Endothelial cell of umbilical vein (primary cell): ENCODE data around the gene PDK4. TPM values are rescaled to one million over a fixed set of nuclear protein-coding genes. Genes with fewer than 3 reads are reported as not detected.

Experiments used
- BruUV-seq: library from RNA; stranded (reverse); fragments of 400-500 nt; replicated peaks from 2 replicates; lab custom pipeline; 2021; lab: Mats Ljungman, UMichigan
- CTCF ChIA-PET: fragments of 300-600, 350-600 bp; sonication (Branson Sonifier 250); formaldehyde crosslinking; loops from one replicate; lab custom pipeline; 2021; ENCODE audit warnings: antibody characterized with exemption, inconsistent platforms; lab: Charles Lee
- POLR2A ChIA-PET: fragments of 300-600, 350-600 bp; sonication (Branson Sonifier 250); formaldehyde crosslinking; loops from one replicate; lab custom pipeline; 2021; ENCODE audit warnings: antibody characterized with exemption, inconsistent platforms; lab: Charles Lee
- DNase-seq: peaks from one replicate; pipeline ENCODE4 v3.0.0-alpha.2; 2011; ENCODE audit warnings: low read depth, low spot score
- FAIRE-seq: peaks from 2 replicates; lab custom pipeline; 2011; peaks lifted over from hg19 to GRCh38; lab: Jason Lieb, UNC
- H2AFZ ChIP-seq: 2 replicates; pipeline ENCODE4 v1.6.0; 2012; ENCODE audit warnings: low read depth, low read length, control low read depth, inconsistent platforms
- H3K27ac ChIP-seq: 2 replicates; pipeline ENCODE4 v1.5.1; 2011; ENCODE audit warnings: low read depth, mild to moderate bottlenecking, control low read depth, low read length, moderate library complexity; ENCODE audit not compliant: insufficient read depth
- H3K27me3 ChIP-seq, 2 experiments: 2 replicates each; pipeline versions ENCODE4 v1.6.0 to v1.6.1; 2011; ENCODE audit warnings: low read length in 2 of 2, mixed read lengths in 1 of 2; ENCODE audit not compliant: control insufficient read depth in 2 of 2, insufficient read depth in 2 of 2
- H3K36me3 ChIP-seq, 2 experiments: 2 replicates in 1 of 2; 3 replicates in 1 of 2; pipeline ENCODE4 v1.5.1; 2011; ENCODE audit warnings: low read length in 2 of 2, mild to moderate bottlenecking in 1 of 2, moderate library complexity in 1 of 2; ENCODE audit not compliant: control insufficient read depth in 2 of 2, insufficient read depth in 2 of 2; ENCODE audit errors: extremely low read depth in 1 of 2
- H3K4me1 ChIP-seq: 3 replicates; pipeline ENCODE4 v1.5.1; 2011; ENCODE audit warnings: mild to moderate bottlenecking, low read length; ENCODE audit not compliant: control insufficient read depth, insufficient read depth; ENCODE audit errors: extremely low read depth
- H3K4me2 ChIP-seq: 2 replicates; pipeline ENCODE4 v1.6.1; 2011; ENCODE audit warnings: low read length, control low read depth, mixed read lengths; ENCODE audit not compliant: insufficient read depth
- H3K4me3 ChIP-seq, 3 experiments: fragments of 200-600 bp in 1 of 3; sonication (generic), shearing (Covaris generic) in 1 of 3; replicated peaks in 1 of 3; 2 replicates each; pipeline ENCODE4 v1.5.1; 2011 to 2016; ENCODE audit warnings: control low read depth in 3 of 3, low read length in 3 of 3, mild to moderate bottlenecking in 2 of 3, inconsistent platforms in 1 of 3, low read depth in 1 of 3, moderate library complexity in 1 of 3; ENCODE audit not compliant: insufficient read depth in 1 of 3
- H3K79me2 ChIP-seq: 2 replicates; pipeline ENCODE4 v1.6.0; 2012; ENCODE audit warnings: low read length, inconsistent platforms; ENCODE audit not compliant: control insufficient read depth, insufficient read depth
- H3K9ac ChIP-seq: replicated peaks from 2 replicates; pipeline ENCODE3; 2011; ENCODE audit warnings: low read length, control low read depth; ENCODE audit not compliant: insufficient read depth; ENCODE audit errors: extremely low read depth
- H3K9me1 ChIP-seq: replicated peaks from 3 replicates; pipeline ENCODE4 v1.6.0; 2011; ENCODE audit warnings: mild to moderate bottlenecking, low read length; ENCODE audit not compliant: control insufficient read depth, insufficient read depth; ENCODE audit errors: extremely low read depth
- H3K9me3 ChIP-seq: replicated peaks from 2 replicates; pipeline ENCODE4 v1.5.1; 2012; ENCODE audit warnings: low read length, inconsistent platforms; ENCODE audit not compliant: control insufficient read depth, insufficient read depth
- H4K20me1 ChIP-seq: replicated peaks from 2 replicates; pipeline ENCODE3; 2011; ENCODE audit warnings: mild to moderate bottlenecking, low read length; ENCODE audit not compliant: control insufficient read depth, insufficient read depth; ENCODE audit errors: extremely low read depth
- EZH2 ChIP-seq: IDR thresholded peaks from 2 replicates; pipeline ENCODE4 v1.6.1; 2012; ENCODE audit warnings: borderline replicate concordance, low read depth, mild to moderate bottlenecking, moderate library complexity, low read length, inconsistent platforms; ENCODE audit not compliant: severe bottlenecking
- FOS ChIP-seq: IDR thresholded peaks from 2 replicates; pipeline ENCODE4 v1.6.1; 2011; ENCODE audit warnings: mild to moderate bottlenecking, low read length, moderate library complexity, borderline replicate concordance; ENCODE audit not compliant: insufficient read depth
- GATA2 ChIP-seq: IDR thresholded peaks from 2 replicates; pipeline ENCODE4 v1.7.0; 2011; ENCODE audit warnings: low read depth, mild to moderate bottlenecking, moderate library complexity, mixed read lengths, low read length; ENCODE audit not compliant: insufficient read length, insufficient read depth
- JUN ChIP-seq: IDR thresholded peaks from 2 replicates; pipeline ENCODE4 v1.6.1; 2011; ENCODE audit warnings: borderline replicate concordance, low read depth; ENCODE audit not compliant: insufficient read length, insufficient read depth
- MYC ChIP-seq: IDR thresholded peaks from one replicate; pipeline ENCODE4 v1.6.1; 2011; ENCODE audit warnings: mild to moderate bottlenecking, low read depth, low read length
- POLR2A ChIP-seq: IDR thresholded peaks from 2 replicates; pipeline ENCODE4 v1.6.1; 2012; ENCODE audit warnings: low read depth, mild to moderate bottlenecking, control low read depth, low read length
- POLR2AphosphoS5 ChIP-seq: IDR thresholded peaks from 2 replicates; pipeline ENCODE4 v1.6.1; 2012; ENCODE audit warnings: low read depth, mild to moderate bottlenecking, control low read depth, low read length, moderate library complexity; ENCODE audit not compliant: insufficient read depth
- dilution Hi-C: fragments of 300-500 bp; cut with MboI; formaldehyde crosslinking; loops from one replicate; pipeline ENCODE4 v1.15.0; 2019; ENCODE audit warnings: low sequenced_read_pairs; ENCODE audit not compliant: extremely low pct_ligation_motif_present
- intact Hi-C: fragments of 100-400 bp; cut with micrococcal nuclease; formaldehyde crosslinking; loops from one replicate; pipeline ENCODE4 v1.10.0; 2022
- polyA plus RNA-seq, 4 experiments: library from polyadenylated mRNA; depleted of rRNA in 3 of 4; stranded (reverse) in 3 of 4; unstranded in 1 of 4; fragments of >200 nt; gene quantifications; 2 replicates each; pipeline versions ENCODE4 v1.2.1 to v1.2.3, GENCODE V29; 2011 to 2012; ENCODE audit warnings: missing spikeins in 1 of 4
- total RNA-seq: library from RNA; stranded (reverse); gene quantifications from 2 replicates; pipeline ENCODE4 v1.2.3, GENCODE V29; 2021
- TF ChIP-seq, protein P1 (sequence below): IDR thresholded peaks from 2 replicates; pipeline ENCODE4 v1.6.1; 2011; ENCODE audit not compliant: insufficient read depth, insufficient read length
- TF ChIP-seq, protein P2 (sequence below), 2 donors: IDR thresholded peaks; 1 replicate in 1 of 2; 2 replicates in 1 of 2; pipeline ENCODE4 v1.5.1; 2011; ENCODE audit warnings: low read length in 2 of 2, mild to moderate bottlenecking in 2 of 2, moderate library complexity in 2 of 2, control low read depth in 1 of 2, inconsistent platforms in 1 of 2, low read depth in 1 of 2; ENCODE audit not compliant: insufficient read depth in 1 of 2; ENCODE audit errors: extremely low read depth in 1 of 2

Gene PDK4
- total and polyA plus RNA-seq, 2 donors (not counting 3 experiments of a cell fraction or from before 2014, with no cell fraction given): 0.75 to 2.5 TPM

DNA sequence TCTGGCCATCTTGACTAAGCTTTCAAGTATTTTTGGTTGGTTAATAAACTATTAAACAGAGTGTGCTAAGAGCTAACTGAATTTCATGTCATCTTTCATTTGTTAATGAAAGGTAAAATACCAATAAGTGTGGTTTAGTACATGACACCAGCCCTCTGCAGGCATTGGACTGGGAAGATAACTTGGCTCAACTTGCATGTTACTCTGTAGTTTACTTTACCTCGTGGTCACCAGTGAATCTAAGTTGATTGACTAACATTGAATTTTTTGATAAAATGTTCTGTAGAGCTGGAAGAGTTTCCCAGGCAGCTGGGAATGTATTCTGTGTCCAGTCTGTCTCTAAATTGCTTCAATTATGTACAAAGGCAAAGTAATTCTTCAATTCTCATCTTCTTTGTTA is 60.7 kb downstream of the PDK4 start:
- no peaks in the 10 kb centered on the region for H3K9me3 ChIP-seq
- no TSS peak for BruUV-seq
- dilution Hi-C loops (no loop called here), intact Hi-C loops (no loop called here)
- no peaks in the 10 kb centered on the region for H4K20me1 ChIP-seq
- no peak overlapping the region for H3K27ac ChIP-seq
- DNase-seq (no peak), FAIRE-seq (no peak)
- H3K9ac ChIP-seq: no peak overlapping the region
- ChIA-PET CTCF (interaction anchor here (1.0 to 27.9 kb wide), 5 partner anchors 9 to 154 kb away, joined by 3 to 917 read pairs (median 7); no protein-coding TSS in a partner anchor), POLR2A (no interaction called here)
- no peaks in the 10 kb centered on the region for H3K36me3 ChIP-seq
- H3K4me2 ChIP-seq: no peak overlapping the region
- TF ChIP-seq GATA2: no peak
- TF ChIP-seq JUN: no peak
- TF ChIP-seq, protein P1, sequence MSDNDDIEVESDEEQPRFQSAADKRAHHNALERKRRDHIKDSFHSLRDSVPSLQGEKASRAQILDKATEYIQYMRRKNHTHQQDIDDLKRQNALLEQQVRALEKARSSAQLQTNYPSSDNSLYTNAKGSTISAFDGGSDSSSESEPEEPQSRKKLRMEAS: no peak
- TF ChIP-seq, protein P2, sequence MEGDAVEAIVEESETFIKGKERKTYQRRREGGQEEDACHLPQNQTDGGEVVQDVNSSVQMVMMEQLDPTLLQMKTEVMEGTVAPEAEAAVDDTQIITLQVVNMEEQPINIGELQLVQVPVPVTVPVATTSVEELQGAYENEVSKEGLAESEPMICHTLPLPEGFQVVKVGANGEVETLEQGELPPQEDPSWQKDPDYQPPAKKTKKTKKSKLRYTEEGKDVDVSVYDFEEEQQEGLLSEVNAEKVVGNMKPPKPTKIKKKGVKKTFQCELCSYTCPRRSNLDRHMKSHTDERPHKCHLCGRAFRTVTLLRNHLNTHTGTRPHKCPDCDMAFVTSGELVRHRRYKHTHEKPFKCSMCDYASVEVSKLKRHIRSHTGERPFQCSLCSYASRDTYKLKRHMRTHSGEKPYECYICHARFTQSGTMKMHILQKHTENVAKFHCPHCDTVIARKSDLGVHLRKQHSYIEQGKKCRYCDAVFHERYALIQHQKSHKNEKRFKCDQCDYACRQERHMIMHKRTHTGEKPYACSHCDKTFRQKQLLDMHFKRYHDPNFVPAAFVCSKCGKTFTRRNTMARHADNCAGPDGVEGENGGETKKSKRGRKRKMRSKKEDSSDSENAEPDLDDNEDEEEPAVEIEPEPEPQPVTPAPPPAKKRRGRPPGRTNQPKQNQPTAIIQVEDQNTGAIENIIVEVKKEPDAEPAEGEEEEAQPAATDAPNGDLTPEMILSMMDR (IDR thresholded peaks at IDR 0.05; ENCODE audit: extremely low read depth in 1 of 2, insufficient read depth in 1 of 2, low read depth in 1 of 2, low read length in 2 of 2): no peak
- peaks cover 12 to 30% of the 10 kb centered on the region in 2 experiments for H3K27me3 ChIP-seq
- no peaks in the 10 kb centered on the region for H3K79me2 ChIP-seq
- no peaks in the 10 kb centered on the region for H3K9me1 ChIP-seq
- H2AFZ ChIP-seq: no peak overlapping the region
- no peaks in the 10 kb centered on the region for H3K4me1 ChIP-seq
- H3K4me3 ChIP-seq: no peak overlapping the region

DNA sequence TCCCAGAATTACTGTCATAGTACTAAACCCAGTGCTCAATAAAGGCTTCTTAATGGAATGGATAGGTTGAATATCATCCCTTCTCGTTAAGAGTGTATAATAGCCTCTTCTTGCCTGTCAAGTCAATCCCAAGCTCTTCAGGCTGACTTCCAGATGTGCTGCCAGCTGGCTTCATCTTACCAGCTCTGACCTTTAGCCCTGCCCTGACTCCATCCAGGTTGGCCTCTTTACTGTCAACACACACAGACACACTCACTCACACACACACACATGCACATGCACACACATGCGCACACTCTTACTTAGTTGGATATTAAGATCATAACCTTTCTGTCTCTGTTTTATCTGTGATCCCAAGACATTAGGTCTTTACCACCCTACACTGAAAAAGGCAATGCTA is 61.5 kb downstream of the PDK4 start:
- Histone ChIP-seq H3K27me3 (peaks cover 12 to 27% of the 10 kb centered on the region in 2 experiments), H4K20me1 (no peaks in the 10 kb centered on the region), H3K9me1 (no peaks in the 10 kb centered on the region), H3K4me3 (no peak overlapping the region), H3K9ac (no peak overlapping the region), H3K36me3 (no peaks in the 10 kb centered on the region), H3K79me2 (no peaks in the 10 kb centered on the region), H2AFZ (no peak overlapping the region), H3K27ac (no peak overlapping the region), H3K4me1 (no peaks in the 10 kb centered on the region), H3K9me3 (no peaks in the 10 kb centered on the region), H3K4me2 (no peak overlapping the region)
- no peak for TF ChIP-seq GATA2
- no peak for TF ChIP-seq POLR2A
- TF ChIP-seq, protein P1: no peak
- TF ChIP-seq MYC: no peak
- no peak for TF ChIP-seq POLR2AphosphoS5
- TF ChIP-seq JUN: no peak
- no peak for TF ChIP-seq EZH2
- TF ChIP-seq FOS: no peak
- TF ChIP-seq, protein P2 (IDR thresholded peaks at IDR 0.05; ENCODE audit: extremely low read depth in 1 of 2, insufficient read depth in 1 of 2, low read depth in 1 of 2, low read length in 2 of 2): no peak
- DNase-seq (no peak), FAIRE-seq (no peak)
- dilution Hi-C loops: no loop called here
- CTCF ChIA-PET: interaction anchor here (2.1 to 27.9 kb wide), 3 partner anchors 11 to 154 kb away, joined by 7 to 917 read pairs (median 15); no protein-coding TSS in a partner anchor
- intact Hi-C loops: no loop called here
- POLR2A ChIA-PET: no interaction called here
- no TSS peak for BruUV-seq
